Measurements from ENCODE around the gene ARHGAP5.

The ARHGAP5 gene

GRCh38 chr14:32077081-32078022, at the start of gene ARHGAP5:
Gene ARHGAP5, plus strand, starts transcription at chr14:32077304. Its CDS starts 13,366 bp downstream, at chr14:32090670.
- DNase-seq = peak; percentile 51 to 76

GRCh38 chr14:32028599-32028998, 48.5 kb upstream of the ARHGAP5 start:
- DNase-seq = no peak

GRCh38 chr14:32033543-32033942, 43.6 kb upstream of the ARHGAP5 start:
- no peak for DNase-seq

- no peak for DNase-seq
These were observed 38.2 kb upstream of the ARHGAP5 start for GRCh38 chr14:32038876-32039275.

- DNase-seq = no peak
These were observed 37.6 kb upstream of the ARHGAP5 start for GRCh38 chr14:32039401-32040030.

GRCh38 chr14:32043624-32044023, 33.5 kb upstream of the ARHGAP5 start:
- DNase-seq = peak in 1 of 2 donors; percentile 76

- DNase-seq = no peak
These were observed 32.6 kb upstream of the ARHGAP5 start for GRCh38 chr14:32044454-32044853.

- DNase-seq = no peak
These were observed 29.3 kb upstream of the ARHGAP5 start for GRCh38 chr14:32047791-32048190.

GRCh38 chr14:32049361-32050088, 27.6 kb upstream of the ARHGAP5 start:
- DNase-seq = no peak

- DNase-seq = no peak
These were observed 26.2 kb upstream of the ARHGAP5 start for GRCh38 chr14:32050878-32051277.

GRCh38 chr14:32054536-32054935, 22.6 kb upstream of the ARHGAP5 start:
- no peak for DNase-seq

GRCh38 chr14:32055175-32055574, 21.9 kb upstream of the ARHGAP5 start:
- no peak for DNase-seq

- DNase-seq = no peak
These were observed 17.4 kb upstream of the ARHGAP5 start for GRCh38 chr14:32059702-32060101.

GRCh38 chr14:32064931-32065330, 12.2 kb upstream of the ARHGAP5 start:
- DNase-seq = no peak

GRCh38 chr14:32068708-32069107, 8.4 kb upstream of the ARHGAP5 start:
- DNase-seq = no peak

GRCh38 chr14:32070282-32070681, 6.8 kb upstream of the ARHGAP5 start:
- no peak for DNase-seq

- no peak for DNase-seq
These were observed 4.4 kb upstream of the ARHGAP5 start for GRCh38 chr14:32072676-32073075.

GRCh38 chr14:32073537-32074189, 3.4 kb upstream of the ARHGAP5 start:
- peak; percentile 43 to 73 for DNase-seq

- no peak for DNase-seq
These were observed 2.1 kb upstream of the ARHGAP5 start for GRCh38 chr14:32074887-32075572.

GRCh38 chr14:32075672-32076277, 1.3 kb upstream of the ARHGAP5 start:
- peak in 1 of 2 donors; percentile 61 for DNase-seq

- peak; percentile 94 to 97 for DNase-seq
These were observed 625 bp upstream of the ARHGAP5 start for GRCh38 chr14:32076278-32077080.

All from hippocampal formation (tissue), 2 donors.